GM12892 (cell line): Measurements from ENCODE around the gene APIP.

ENCODE experiments used
- POLR2A ChIP-seq: IDR thresholded peaks from 2 replicates; pipeline ENCODE4 v1.6.1; 2011; ENCODE audit warnings: low read depth, low read length, control low read depth
- POLR2AphosphoS5 ChIP-seq: IDR thresholded peaks from 2 replicates; pipeline ENCODE4 v1.6.1; 2011; ENCODE audit warnings: low read depth, low read length, control low read depth
- TAF1 ChIP-seq: IDR thresholded peaks from 2 replicates; pipeline ENCODE4 v1.6.1; 2011; ENCODE audit warnings: low read depth, mild to moderate bottlenecking, control low read depth, low read length, borderline replicate concordance

DNA sequence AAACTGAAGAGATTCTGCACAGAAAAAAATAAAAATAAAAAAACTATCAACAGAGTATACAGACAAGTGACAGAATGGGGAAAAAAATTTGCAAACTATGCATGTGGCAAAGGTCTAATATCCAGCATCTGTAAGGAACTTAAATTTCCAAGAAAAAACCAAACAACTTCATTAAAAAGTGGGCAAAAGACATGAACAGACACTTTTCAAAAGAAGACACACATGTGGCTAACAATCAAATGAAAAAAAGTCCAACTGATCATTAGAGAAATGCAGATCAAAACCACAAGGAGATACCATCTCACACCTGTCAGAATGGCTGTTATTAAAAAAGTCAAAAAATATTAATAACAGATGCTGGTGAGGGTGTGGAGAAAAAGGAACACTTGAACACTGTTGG, 64.3 kb downstream of the APIP start:
- TF ChIP-seq POLR2A (no peak), TAF1 (no peak), POLR2AphosphoS5 (no peak)
